ENCODE results near the gene AMOTL2.

DNA sequence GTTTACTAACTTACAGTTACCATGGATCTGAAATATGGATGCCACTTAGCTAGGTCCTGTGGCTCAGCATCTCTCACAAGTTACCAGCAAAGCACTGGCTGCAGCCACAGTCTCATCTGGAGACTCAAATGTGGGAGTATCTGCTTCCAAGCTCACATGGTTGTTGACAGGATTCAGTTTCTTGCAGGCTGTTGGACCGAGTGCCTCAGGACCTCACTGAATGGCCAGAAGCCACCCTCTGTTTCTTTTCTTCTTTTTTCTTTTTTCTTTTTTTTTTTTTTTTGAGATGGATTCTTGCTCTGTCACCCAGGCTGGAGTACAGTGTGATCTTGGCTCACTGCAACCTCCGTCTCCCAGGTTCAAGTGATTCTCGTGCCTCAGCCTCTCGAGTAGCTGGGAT, 20.1 kb upstream of the AMOTL2 start:
- TF ChIP-seq, protein P1, sequence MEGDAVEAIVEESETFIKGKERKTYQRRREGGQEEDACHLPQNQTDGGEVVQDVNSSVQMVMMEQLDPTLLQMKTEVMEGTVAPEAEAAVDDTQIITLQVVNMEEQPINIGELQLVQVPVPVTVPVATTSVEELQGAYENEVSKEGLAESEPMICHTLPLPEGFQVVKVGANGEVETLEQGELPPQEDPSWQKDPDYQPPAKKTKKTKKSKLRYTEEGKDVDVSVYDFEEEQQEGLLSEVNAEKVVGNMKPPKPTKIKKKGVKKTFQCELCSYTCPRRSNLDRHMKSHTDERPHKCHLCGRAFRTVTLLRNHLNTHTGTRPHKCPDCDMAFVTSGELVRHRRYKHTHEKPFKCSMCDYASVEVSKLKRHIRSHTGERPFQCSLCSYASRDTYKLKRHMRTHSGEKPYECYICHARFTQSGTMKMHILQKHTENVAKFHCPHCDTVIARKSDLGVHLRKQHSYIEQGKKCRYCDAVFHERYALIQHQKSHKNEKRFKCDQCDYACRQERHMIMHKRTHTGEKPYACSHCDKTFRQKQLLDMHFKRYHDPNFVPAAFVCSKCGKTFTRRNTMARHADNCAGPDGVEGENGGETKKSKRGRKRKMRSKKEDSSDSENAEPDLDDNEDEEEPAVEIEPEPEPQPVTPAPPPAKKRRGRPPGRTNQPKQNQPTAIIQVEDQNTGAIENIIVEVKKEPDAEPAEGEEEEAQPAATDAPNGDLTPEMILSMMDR (IDR thresholded peaks at IDR 0.05; ENCODE audit: low read length) = no peak
- no peak for TF ChIP-seq EZH2 (IDR thresholded peaks at IDR 0.05; ENCODE audit: borderline replicate concordance, low read length)
